OCI-LY1 (cell line): Measurements from ENCODE around the gene ALDH6A1.

Source experiments
- H2AFZ ChIP-seq: fragments of 200-600 bp; sonication (generic), shearing (Covaris generic); 2 replicates; pipeline ENCODE4 v1.6.0; 2014; ENCODE audit warnings: antibody characterized with exemption, mild to moderate bottlenecking, low read length
- H3F3A ChIP-seq: fragments of 200-600 bp; sonication (generic), shearing (Covaris generic); 2 replicates; pipeline ENCODE4 v1.6.0; 2014; ENCODE audit warnings: mild to moderate bottlenecking, antibody characterized with exemption, low read length, moderate library complexity; ENCODE audit not compliant: insufficient read depth
- H3K27ac ChIP-seq: fragments of 200-600 bp; sonication (generic); 2 replicates; pipeline ENCODE4 v1.5.1; 2014; ENCODE audit warnings: low read length, mixed run types, mild to moderate bottlenecking, low read depth; ENCODE audit not compliant: poor library complexity, severe bottlenecking
- H3K27me3 ChIP-seq: fragments of 200-600 bp; sonication (generic); 2 replicates; pipeline ENCODE4 v1.6.0; 2014; ENCODE audit warnings: antibody characterized with exemption, mild to moderate bottlenecking, low read length, moderate library complexity; ENCODE audit not compliant: insufficient read depth
- H3K36me3 ChIP-seq: fragments of 200-600 bp; sonication (generic); 2 replicates; pipeline ENCODE4 v1.6.1; 2014; ENCODE audit warnings: mild to moderate bottlenecking, antibody characterized with exemption, low read length, moderate library complexity, mixed read lengths; ENCODE audit not compliant: insufficient read depth
- H3K4me1 ChIP-seq: fragments of 200-600 bp; sonication (generic); 2 replicates; pipeline ENCODE4 v1.5.1; 2014; ENCODE audit warnings: mild to moderate bottlenecking, low read length, moderate library complexity; ENCODE audit not compliant: insufficient read depth, severe bottlenecking
- H3K4me2 ChIP-seq: fragments of 200-600 bp; sonication (generic), shearing (Covaris generic); 2 replicates; pipeline ENCODE4 v1.6.1; 2014; ENCODE audit warnings: low read length
- H3K4me3 ChIP-seq: fragments of 200-600 bp; sonication (generic); 2 replicates; pipeline ENCODE4 v1.5.1; 2014; ENCODE audit warnings: low read length, low read depth, mild to moderate bottlenecking, mixed read lengths; ENCODE audit not compliant: poor library complexity, severe bottlenecking
- H3K79me2 ChIP-seq: fragments of 200-600 bp; shearing (Covaris generic); 2 replicates; pipeline ENCODE4 v1.6.1; 2016; ENCODE audit warnings: mixed run types, low read length, mixed read lengths; ENCODE audit not compliant: insufficient read depth
- H3K9ac ChIP-seq: fragments of 200-600 bp; sonication (generic), shearing (Covaris generic); 2 replicates; pipeline ENCODE4 v1.6.1; 2014; ENCODE audit warnings: mild to moderate bottlenecking, low read length, mixed read lengths
- H3K9me2 ChIP-seq: fragments of 200-600 bp; sonication (generic), shearing (Covaris generic); 2 replicates; pipeline ENCODE4 v1.6.1; 2014; ENCODE audit warnings: low read depth, mild to moderate bottlenecking, low read length, mixed read lengths
- H3K9me3 ChIP-seq: fragments of 200-600 bp; shearing (Covaris generic); 2 replicates; pipeline ENCODE4 v1.6.1; 2014; ENCODE audit warnings: low read length, mixed read lengths
- H4K20me1 ChIP-seq: fragments of 200-600 bp; sonication (generic), shearing (Covaris generic); 2 replicates; pipeline ENCODE4 v1.6.0; 2016; ENCODE audit warnings: mild to moderate bottlenecking, low read length; ENCODE audit not compliant: insufficient read depth
- CTCF ChIP-seq: fragments of 200-600 bp; sonication (generic), shearing (Covaris generic); IDR thresholded peaks from 2 replicates; pipeline ENCODE4 v1.5.1; 2017; ENCODE audit warnings: mild to moderate bottlenecking, antibody characterized with exemption, low read length, moderate library complexity, mixed read lengths
- EZH2 ChIP-seq: fragments of 200-600 bp; sonication (generic), shearing (Covaris generic); IDR thresholded peaks from 2 replicates; pipeline ENCODE4 v1.8.0; 2017; ENCODE audit warnings: borderline replicate concordance, mixed run types, mild to moderate bottlenecking, antibody characterized with exemption, low read length, moderate library complexity, mixed read lengths

The ALDH6A1 gene

GRCh38 chr14:74015963-74016362, 68.3 kb downstream of the ALDH6A1 start:
- H3K9me3 ChIP-seq: no peaks in the 10 kb centered on the region
- no peak for TF ChIP-seq EZH2
- TF ChIP-seq CTCF: no peak
- peaks cover 19% of the 10 kb centered on the region for H3K36me3 ChIP-seq
- no peaks in the 10 kb centered on the region for H3K27me3 ChIP-seq
- H3K79me2 ChIP-seq: no peaks in the 10 kb centered on the region
- H3K4me1 ChIP-seq: peaks cover 12% of the 10 kb centered on the region
- no peak overlapping the region for H3K9ac ChIP-seq
- no peaks in the 10 kb centered on the region for H3F3A ChIP-seq
- no peaks in the 10 kb centered on the region for H3K9me2 ChIP-seq
- no peak overlapping the region for H3K4me2 ChIP-seq
- H4K20me1 ChIP-seq: no peaks in the 10 kb centered on the region
- no peak overlapping the region for H3K4me3 ChIP-seq
- H3K27ac ChIP-seq: no peak overlapping the region
- no peak overlapping the region for H2AFZ ChIP-seq

- Histone ChIP-seq H3K9ac (no peak overlapping the region), H3K9me3 (no peaks in the 10 kb centered on the region), H3K9me2 (no peaks in the 10 kb centered on the region), H3K4me2 (no peak overlapping the region), H2AFZ (no peak overlapping the region), H3K27me3 (no peaks in the 10 kb centered on the region), H3K36me3 (peaks cover 26% of the 10 kb centered on the region), H3K4me1 (peaks cover 12% of the 10 kb centered on the region), H3K27ac (no peak overlapping the region), H3K4me3 (no peak overlapping the region), H3K79me2 (no peaks in the 10 kb centered on the region), H3F3A (no peaks in the 10 kb centered on the region), H4K20me1 (no peaks in the 10 kb centered on the region)
- no peak for TF ChIP-seq EZH2
- TF ChIP-seq CTCF: no peak
These were observed 69.1 kb downstream of the ALDH6A1 start for GRCh38 chr14:74015176-74015575.

GRCh38 chr14:74014299-74014698, 70.0 kb downstream of the ALDH6A1 start:
- no peaks in the 10 kb centered on the region for H3K27me3 ChIP-seq
- H3K4me3 ChIP-seq: no peak overlapping the region
- H3K4me1 ChIP-seq: peaks cover 7% of the 10 kb centered on the region
- H3F3A ChIP-seq: no peaks in the 10 kb centered on the region
- H4K20me1 ChIP-seq: no peaks in the 10 kb centered on the region
- H3K79me2 ChIP-seq: no peaks in the 10 kb centered on the region
- H3K4me2 ChIP-seq: no peak overlapping the region
- no peak overlapping the region for H3K27ac ChIP-seq
- H3K36me3 ChIP-seq: peaks cover 31% of the 10 kb centered on the region
- no peaks in the 10 kb centered on the region for H3K9me3 ChIP-seq
- H2AFZ ChIP-seq: no peak overlapping the region
- no peak overlapping the region for H3K9ac ChIP-seq
- H3K9me2 ChIP-seq: no peaks in the 10 kb centered on the region
- TF ChIP-seq CTCF (no peak), EZH2 (no peak)
